Panc1 (cell line): Measurements from ENCODE around the gene CHST8. TPM values are rescaled to one million over a fixed set of nuclear protein-coding genes. Genes with fewer than 3 reads are reported as not detected.

ENCODE experiments used
- ATAC-seq: fragments of 200-7000 bp; cut with Tn5 transposase; 2 replicates; pipeline ENCODE4 v1.9.1; 2020; ENCODE audit warnings: mild to moderate bottlenecking, moderate library complexity
- BruUV-seq: library from RNA; stranded (reverse); fragments of 400-500 nt; replicated peaks from 2 replicates; lab custom pipeline; 2021; lab: Mats Ljungman, UMichigan
- CTCF ChIA-PET: fragments of 300-600 bp; sonication (Branson Sonifier 250); formaldehyde crosslinking; loops from one replicate; lab custom pipeline; 2022; ENCODE audit warnings: antibody characterized with exemption; lab: Charles Lee
- POLR2A ChIA-PET: fragments of 300-600 bp; sonication (Branson Sonifier 250); formaldehyde crosslinking; loops from one replicate; lab custom pipeline; 2022; ENCODE audit warnings: antibody characterized with exemption; lab: Charles Lee
- DNase-seq: peaks from one replicate; pipeline ENCODE4 v3.0.0-alpha.2; 2010; ENCODE audit warnings: low read depth, low spot score
- H3K27ac ChIP-seq: 2 replicates; pipeline ENCODE4 v1.5.1; 2011; ENCODE audit warnings: mild to moderate bottlenecking, low read length, inconsistent platforms
- H3K27me3 ChIP-seq: fragments of 200-500 bp; sonication (Bioruptor generic); 2 replicates; pipeline ENCODE4 v1.6.0; 2014; ENCODE audit warnings: low read length, inconsistent platforms; ENCODE audit not compliant: control insufficient read depth, insufficient read depth
- H3K36me3 ChIP-seq: fragments of 200-500 bp; sonication (Bioruptor generic); 2 replicates; pipeline ENCODE4 v1.5.1; 2014; ENCODE audit warnings: inconsistent platforms, mild to moderate bottlenecking, low read length, moderate library complexity; ENCODE audit not compliant: control insufficient read depth, insufficient read depth
- H3K4me1 ChIP-seq: 2 replicates; pipeline ENCODE4 v1.5.1; 2011; ENCODE audit warnings: inconsistent platforms, mild to moderate bottlenecking, low read length, moderate library complexity; ENCODE audit not compliant: control insufficient read depth, insufficient read depth
- H3K4me3 ChIP-seq, 2 experiments: 2 replicates each; pipeline ENCODE4 v1.5.1; 2011 to 2012; ENCODE audit warnings: low read depth in 2 of 2, low read length in 2 of 2, mild to moderate bottlenecking in 2 of 2, inconsistent platforms in 1 of 2, moderate library complexity in 1 of 2
- H3K9me3 ChIP-seq: fragments of 200-500 bp; sonication (Bioruptor generic); 2 replicates; pipeline ENCODE4 v1.5.1; 2014; ENCODE audit warnings: low read depth, mild to moderate bottlenecking, inconsistent platforms, low read length, moderate library complexity; ENCODE audit not compliant: control insufficient read depth, insufficient read depth
- POLR2AphosphoS5 ChIP-seq: IDR thresholded peaks from 2 replicates; pipeline ENCODE4 v1.6.1; 2012; ENCODE audit warnings: mild to moderate bottlenecking, low read depth, low read length, moderate library complexity
- SIN3A ChIP-seq: IDR thresholded peaks from 2 replicates; pipeline ENCODE4 v1.6.1; 2012; ENCODE audit warnings: low read depth, mild to moderate bottlenecking, low read length, moderate library complexity, borderline replicate concordance; ENCODE audit not compliant: insufficient read depth
- TCF7L2 ChIP-seq: IDR thresholded peaks from 2 replicates; pipeline ENCODE4 v1.6.1; 2011; ENCODE audit warnings: mild to moderate bottlenecking, low read depth, low read length, inconsistent platforms
- in situ Hi-C: cut with HindIII; loops from 2 replicates; pipeline ENCODE4 v1.10.0; 2016; ENCODE audit warnings: low sequenced_read_pairs, low pct_unique_long_range_greater_than_20kb
- intact Hi-C: fragments of 100-400 bp; cut with micrococcal nuclease; formaldehyde crosslinking; loops from one replicate; pipeline ENCODE4 v1.10.0; 2022; ENCODE audit not compliant: unreplicated experiment
- total RNA-seq: library from RNA; stranded (reverse); gene quantifications from one replicate; pipeline ENCODE4 v1.2.1, GENCODE V29; 2021; ENCODE audit not compliant: unreplicated experiment
- TF ChIP-seq, protein P1 (sequence below), 2 experiments: IDR thresholded peaks; 2 replicates each; pipeline ENCODE4 v1.6.1; 2011 to 2012; ENCODE audit warnings: low read depth in 2 of 2, control low read depth in 1 of 2, low read length in 1 of 2, mild to moderate bottlenecking in 1 of 2, moderate library complexity in 1 of 2; ENCODE audit not compliant: insufficient read depth in 1 of 2
- TF ChIP-seq, protein P2 (sequence below): fragments of 450-650 bp; IDR thresholded peaks from 2 replicates; pipeline ENCODE4 v1.5.1; 2017; ENCODE audit warnings: mild to moderate bottlenecking

The CHST8 gene
- total RNA-seq, 1 experiment from 2014 or later: 0.28 TPM

DNA sequence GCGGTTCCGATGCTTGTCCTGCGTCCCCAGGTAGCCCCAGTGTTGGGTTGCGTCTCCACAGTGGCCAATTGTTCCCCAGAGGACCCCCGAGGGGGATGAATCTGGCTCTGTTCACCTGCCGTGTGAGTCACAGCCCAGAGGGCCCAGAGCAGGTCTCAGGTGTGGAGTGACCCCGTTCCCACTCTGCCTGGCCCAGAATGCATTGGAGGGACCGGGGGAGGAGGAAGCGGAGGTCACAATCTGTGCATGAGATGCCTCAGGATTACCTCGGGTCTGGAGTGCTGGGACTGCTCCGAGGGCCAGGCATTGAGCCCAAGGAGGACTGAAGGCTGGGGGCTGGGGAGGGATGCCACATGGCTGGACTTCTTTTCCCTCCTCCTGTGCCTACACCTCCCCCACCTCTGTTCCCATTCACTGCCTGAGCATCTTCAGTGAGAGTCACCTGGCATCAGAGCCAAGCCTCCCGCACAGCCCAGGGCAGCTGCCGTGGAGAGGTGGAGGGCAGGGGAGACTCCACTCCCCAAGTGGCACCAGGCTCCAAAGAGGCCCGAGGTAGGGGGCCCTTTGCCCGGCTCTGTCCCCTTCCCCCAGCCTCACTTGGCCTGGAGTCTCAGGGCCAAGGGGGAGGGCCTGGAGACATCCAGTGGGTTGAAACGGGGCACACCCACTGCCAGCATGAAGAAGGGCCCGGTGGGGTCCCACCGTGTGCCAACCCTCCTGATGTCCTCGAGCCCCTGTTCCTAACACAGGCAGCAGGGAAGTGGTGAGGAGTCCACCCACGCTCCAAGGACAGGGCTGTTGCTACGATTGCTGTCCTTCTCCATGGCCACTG, 81.1 kb downstream of the CHST8 start:
- in situ Hi-C loops (loop anchor here (10.0 kb wide), 1 partner anchor 288 kb away; no protein-coding TSS in a partner anchor), intact Hi-C loops (no loop called here)
- no peaks in the 10 kb centered on the region for H3K9me3 ChIP-seq
- CTCF ChIA-PET: interaction anchor here (1.8 kb wide), 1 partner anchor 272 kb away, joined by 5 read pairs; no protein-coding TSS in a partner anchor
- H3K4me1 ChIP-seq: no peaks in the 10 kb centered on the region
- TF ChIP-seq, protein P1, sequence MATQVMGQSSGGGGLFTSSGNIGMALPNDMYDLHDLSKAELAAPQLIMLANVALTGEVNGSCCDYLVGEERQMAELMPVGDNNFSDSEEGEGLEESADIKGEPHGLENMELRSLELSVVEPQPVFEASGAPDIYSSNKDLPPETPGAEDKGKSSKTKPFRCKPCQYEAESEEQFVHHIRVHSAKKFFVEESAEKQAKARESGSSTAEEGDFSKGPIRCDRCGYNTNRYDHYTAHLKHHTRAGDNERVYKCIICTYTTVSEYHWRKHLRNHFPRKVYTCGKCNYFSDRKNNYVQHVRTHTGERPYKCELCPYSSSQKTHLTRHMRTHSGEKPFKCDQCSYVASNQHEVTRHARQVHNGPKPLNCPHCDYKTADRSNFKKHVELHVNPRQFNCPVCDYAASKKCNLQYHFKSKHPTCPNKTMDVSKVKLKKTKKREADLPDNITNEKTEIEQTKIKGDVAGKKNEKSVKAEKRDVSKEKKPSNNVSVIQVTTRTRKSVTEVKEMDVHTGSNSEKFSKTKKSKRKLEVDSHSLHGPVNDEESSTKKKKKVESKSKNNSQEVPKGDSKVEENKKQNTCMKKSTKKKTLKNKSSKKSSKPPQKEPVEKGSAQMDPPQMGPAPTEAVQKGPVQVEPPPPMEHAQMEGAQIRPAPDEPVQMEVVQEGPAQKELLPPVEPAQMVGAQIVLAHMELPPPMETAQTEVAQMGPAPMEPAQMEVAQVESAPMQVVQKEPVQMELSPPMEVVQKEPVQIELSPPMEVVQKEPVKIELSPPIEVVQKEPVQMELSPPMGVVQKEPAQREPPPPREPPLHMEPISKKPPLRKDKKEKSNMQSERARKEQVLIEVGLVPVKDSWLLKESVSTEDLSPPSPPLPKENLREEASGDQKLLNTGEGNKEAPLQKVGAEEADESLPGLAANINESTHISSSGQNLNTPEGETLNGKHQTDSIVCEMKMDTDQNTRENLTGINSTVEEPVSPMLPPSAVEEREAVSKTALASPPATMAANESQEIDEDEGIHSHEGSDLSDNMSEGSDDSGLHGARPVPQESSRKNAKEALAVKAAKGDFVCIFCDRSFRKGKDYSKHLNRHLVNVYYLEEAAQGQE (IDR thresholded peaks at IDR 0.05; ENCODE audit: insufficient read depth in 1 of 2, low read depth in 2 of 2, low read length in 1 of 2): no peak
- TF ChIP-seq SIN3A (no peak), POLR2AphosphoS5 (no peak), TCF7L2 (no peak)
- TF ChIP-seq, protein P2, sequence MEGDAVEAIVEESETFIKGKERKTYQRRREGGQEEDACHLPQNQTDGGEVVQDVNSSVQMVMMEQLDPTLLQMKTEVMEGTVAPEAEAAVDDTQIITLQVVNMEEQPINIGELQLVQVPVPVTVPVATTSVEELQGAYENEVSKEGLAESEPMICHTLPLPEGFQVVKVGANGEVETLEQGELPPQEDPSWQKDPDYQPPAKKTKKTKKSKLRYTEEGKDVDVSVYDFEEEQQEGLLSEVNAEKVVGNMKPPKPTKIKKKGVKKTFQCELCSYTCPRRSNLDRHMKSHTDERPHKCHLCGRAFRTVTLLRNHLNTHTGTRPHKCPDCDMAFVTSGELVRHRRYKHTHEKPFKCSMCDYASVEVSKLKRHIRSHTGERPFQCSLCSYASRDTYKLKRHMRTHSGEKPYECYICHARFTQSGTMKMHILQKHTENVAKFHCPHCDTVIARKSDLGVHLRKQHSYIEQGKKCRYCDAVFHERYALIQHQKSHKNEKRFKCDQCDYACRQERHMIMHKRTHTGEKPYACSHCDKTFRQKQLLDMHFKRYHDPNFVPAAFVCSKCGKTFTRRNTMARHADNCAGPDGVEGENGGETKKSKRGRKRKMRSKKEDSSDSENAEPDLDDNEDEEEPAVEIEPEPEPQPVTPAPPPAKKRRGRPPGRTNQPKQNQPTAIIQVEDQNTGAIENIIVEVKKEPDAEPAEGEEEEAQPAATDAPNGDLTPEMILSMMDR: no peak
- no peaks in the 10 kb centered on the region for H3K36me3 ChIP-seq
- ATAC-seq: no peak
- DNase-seq: no peak
- BruUV-seq: no TSS peak
- no peak overlapping the region for H3K4me3 ChIP-seq
- POLR2A ChIA-PET: no interaction called here
- H3K27me3 ChIP-seq: no peaks in the 10 kb centered on the region; the same call in none of the 2 replicates
- no peak overlapping the region for H3K27ac ChIP-seq

DNA sequence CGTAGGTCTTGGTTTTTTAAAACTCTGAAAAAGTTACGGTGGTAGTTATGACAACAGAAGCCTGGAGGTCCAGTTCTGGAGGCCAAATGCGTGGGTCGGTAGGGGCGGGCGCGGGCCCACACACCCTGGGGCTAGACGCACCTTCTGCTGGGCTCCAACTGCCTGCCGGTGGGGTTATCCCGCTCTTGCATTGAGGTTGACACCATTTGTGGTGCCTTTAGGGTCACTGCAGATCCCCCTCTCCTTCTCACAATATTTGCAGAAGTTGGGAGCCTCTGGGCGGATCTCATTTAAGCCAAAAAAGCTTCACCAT, 81.6 kb downstream of the CHST8 start:
- ATAC-seq (no peak), DNase-seq (no peak)
- Histone ChIP-seq H3K4me3 (no peak overlapping the region), H3K9me3 (no peaks in the 10 kb centered on the region), H3K27ac (no peak overlapping the region), H3K4me1 (no peaks in the 10 kb centered on the region), H3K27me3 (peaks cover 4% of the 10 kb centered on the region), H3K36me3 (no peaks in the 10 kb centered on the region)
- in situ Hi-C loops (loop anchor here (10.0 kb wide), 1 partner anchor 289 kb away; no protein-coding TSS in a partner anchor), intact Hi-C loops (no loop called here)
- ChIA-PET CTCF (interaction anchor here (1.8 kb wide), 1 partner anchor 273 kb away, joined by 5 read pairs; no protein-coding TSS in a partner anchor), POLR2A (no interaction called here)
- no peak for TF ChIP-seq TCF7L2
- TF ChIP-seq, protein P2: no peak
- TF ChIP-seq, protein P1 (IDR thresholded peaks at IDR 0.05; ENCODE audit: insufficient read depth in 1 of 2, low read depth in 2 of 2, low read length in 1 of 2): no peak
- no peak for TF ChIP-seq POLR2AphosphoS5
- TF ChIP-seq SIN3A: no peak
- no TSS peak for BruUV-seq
